ENCODE measurements around the gene RREB1.

RREB1 gene

DNA sequence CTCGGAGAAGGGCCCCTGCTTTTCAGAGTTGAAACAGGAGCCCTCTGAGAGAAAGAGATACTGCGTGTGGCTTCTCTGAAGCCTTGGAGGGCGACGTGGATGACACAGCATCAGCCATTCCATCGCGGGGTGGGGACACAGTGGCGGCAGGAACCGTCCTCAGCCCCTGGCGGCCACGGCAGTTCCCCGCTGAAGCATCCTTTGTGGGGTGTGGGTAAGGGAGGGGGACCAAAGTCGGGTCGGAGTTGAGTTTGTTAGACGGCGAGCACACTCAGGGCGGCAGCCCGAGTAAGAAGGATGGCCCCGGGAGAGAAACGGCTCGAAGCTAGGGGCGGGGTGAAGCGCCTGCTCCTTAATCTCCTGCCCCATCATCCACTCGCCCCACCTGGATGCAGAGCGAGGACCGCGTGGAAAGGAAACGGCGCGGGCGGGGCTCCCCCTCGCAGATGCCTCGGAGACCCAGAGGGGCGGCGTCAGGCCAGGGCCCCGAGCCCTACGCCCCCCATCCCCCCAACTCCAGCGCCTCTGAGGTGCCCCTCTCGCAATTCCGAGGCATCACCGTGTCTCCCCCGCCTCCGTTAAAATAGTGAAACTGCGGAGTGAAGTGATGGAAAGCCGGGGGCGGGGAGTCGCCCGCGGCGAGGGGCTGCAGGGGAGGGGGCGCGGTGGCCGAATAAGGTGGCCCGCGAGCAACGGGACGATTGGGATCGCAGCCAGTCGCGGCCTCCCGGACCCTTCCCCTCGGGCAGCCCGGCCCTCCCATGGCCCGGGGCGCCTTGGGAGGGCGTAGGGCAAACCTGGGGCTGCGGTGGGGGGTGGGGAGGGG is 796 bp upstream of the RREB1 start (continued):
- TF ChIP-seq, protein P1, sequence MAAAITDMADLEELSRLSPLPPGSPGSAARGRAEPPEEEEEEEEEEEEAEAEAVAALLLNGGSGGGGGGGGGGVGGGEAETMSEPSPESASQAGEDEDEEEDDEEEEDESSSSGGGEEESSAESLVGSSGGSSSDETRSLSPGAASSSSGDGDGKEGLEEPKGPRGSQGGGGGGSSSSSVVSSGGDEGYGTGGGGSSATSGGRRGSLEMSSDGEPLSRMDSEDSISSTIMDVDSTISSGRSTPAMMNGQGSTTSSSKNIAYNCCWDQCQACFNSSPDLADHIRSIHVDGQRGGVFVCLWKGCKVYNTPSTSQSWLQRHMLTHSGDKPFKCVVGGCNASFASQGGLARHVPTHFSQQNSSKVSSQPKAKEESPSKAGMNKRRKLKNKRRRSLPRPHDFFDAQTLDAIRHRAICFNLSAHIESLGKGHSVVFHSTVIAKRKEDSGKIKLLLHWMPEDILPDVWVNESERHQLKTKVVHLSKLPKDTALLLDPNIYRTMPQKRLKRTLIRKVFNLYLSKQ (tag by site-specific recombination; IDR thresholded peaks at IDR 0.05; ENCODE audit: borderline replicate concordance) = no peak
- TF ChIP-seq ZNF514 (tag by site-specific recombination; IDR thresholded peaks at IDR 0.05) = no peak
- TF ChIP-seq, protein P2, sequence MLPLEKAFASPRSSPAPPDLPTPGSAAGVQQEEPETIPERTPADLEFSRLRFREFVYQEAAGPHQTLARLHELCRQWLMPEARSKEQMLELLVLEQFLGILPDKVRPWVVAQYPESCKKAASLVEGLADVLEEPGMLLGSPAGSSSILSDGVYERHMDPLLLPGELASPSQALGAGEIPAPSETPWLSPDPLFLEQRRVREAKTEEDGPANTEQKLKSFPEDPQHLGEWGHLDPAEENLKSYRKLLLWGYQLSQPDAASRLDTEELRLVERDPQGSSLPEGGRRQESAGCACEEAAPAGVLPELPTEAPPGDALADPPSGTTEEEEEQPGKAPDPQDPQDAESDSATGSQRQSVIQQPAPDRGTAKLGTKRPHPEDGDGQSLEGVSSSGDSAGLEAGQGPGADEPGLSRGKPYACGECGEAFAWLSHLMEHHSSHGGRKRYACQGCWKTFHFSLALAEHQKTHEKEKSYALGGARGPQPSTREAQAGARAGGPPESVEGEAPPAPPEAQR (tag by site-specific recombination; IDR thresholded peaks at IDR 0.05) = no peak
- TF ChIP-seq KLF16 (tag by site-specific recombination; IDR thresholded peaks at IDR 0.05) = no peak
- TF ChIP-seq ZFP41 (tag by site-specific recombination; IDR thresholded peaks at IDR 0.05; ENCODE audit: borderline replicate concordance) = no peak
- TF ChIP-seq ZNF785 (tag by site-specific recombination; IDR thresholded peaks at IDR 0.05) = no peak
- TF ChIP-seq ZNF561 (tag by site-specific recombination; IDR thresholded peaks at IDR 0.05; ENCODE audit: borderline replicate concordance) = no peak
- no peak for TF ChIP-seq GFI1B (tag by site-specific recombination; IDR thresholded peaks at IDR 0.05)
- no peak for TF ChIP-seq ZNF223 (tag by site-specific recombination; IDR thresholded peaks at IDR 0.05)
- TF ChIP-seq, protein P3, sequence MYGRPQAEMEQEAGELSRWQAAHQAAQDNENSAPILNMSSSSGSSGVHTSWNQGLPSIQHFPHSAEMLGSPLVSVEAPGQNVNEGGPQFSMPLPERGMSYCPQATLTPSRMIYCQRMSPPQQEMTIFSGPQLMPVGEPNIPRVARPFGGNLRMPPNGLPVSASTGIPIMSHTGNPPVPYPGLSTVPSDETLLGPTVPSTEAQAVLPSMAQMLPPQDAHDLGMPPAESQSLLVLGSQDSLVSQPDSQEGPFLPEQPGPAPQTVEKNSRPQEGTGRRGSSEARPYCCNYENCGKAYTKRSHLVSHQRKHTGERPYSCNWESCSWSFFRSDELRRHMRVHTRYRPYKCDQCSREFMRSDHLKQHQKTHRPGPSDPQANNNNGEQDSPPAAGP (tag by site-specific recombination; IDR thresholded peaks at IDR 0.05) = no peak

DNA sequence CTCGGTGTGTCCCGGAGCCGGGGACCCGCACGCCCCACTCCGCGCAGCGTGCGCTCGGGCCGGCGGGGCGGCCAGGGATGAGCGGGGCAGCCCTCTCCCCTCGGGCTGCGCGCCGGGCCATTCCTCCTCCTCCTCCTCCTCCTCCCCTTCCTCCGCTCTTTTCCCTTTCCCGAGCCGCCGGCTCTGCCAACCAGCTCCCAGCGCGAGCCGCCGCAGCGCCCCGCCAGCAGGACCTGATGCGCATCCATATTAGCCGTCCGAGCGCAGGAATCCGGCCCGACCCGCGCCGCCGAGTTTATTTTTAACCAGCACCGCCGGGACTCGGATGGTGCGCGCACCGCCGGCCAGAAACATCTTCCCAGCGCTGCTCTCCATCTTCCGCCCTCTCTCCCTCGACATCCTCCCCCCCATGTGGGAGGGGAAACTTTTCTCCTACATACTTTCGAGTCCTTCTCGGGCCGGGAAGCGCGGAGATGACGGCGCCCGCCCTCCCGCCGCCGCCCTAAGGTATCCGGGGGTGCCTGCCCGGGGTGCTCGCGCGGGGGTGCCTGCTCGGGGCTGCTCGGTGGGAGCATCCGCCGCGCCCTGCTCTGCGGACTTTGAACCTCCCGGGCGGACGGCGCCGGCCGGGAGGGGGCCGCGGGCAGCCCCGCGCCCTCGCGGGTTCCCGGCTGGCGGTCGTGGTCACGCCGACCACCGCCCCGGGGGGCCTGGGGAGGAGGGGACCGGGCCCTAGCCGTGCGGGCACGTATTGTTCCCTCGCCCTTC is 619 bp downstream of the RREB1 start:
- no peaks in the 10 kb centered on the region for H3K9me3 ChIP-seq (ENCODE audit: control insufficient read depth, insufficient read depth, low read depth, low read length)
- H3K4me1 ChIP-seq (ENCODE audit: control insufficient read depth, insufficient read depth, low read length) = peaks cover 19% of the 10 kb centered on the region
- H3K27ac ChIP-seq (ENCODE audit: extremely low read depth, low read depth, low read length) = peak overlapping the region; percentile 82
- ChIA-PET POLR2A (interaction anchor here (0.6 to 1.2 kb wide), 4 partner anchors 9 to 50 kb away, joined by 3 to 6 read pairs (median 4); no protein-coding TSS in a partner anchor), CTCF (interaction anchor here (0.5 to 1.2 kb wide), 3 partner anchors 123 to 350 kb away, joined by 3 read pairs; no protein-coding TSS in a partner anchor)
- no peaks in the 10 kb centered on the region for H3K36me3 ChIP-seq (ENCODE audit: control insufficient read depth in 2 of 2, insufficient read depth in 1 of 2, low read length in 2 of 2)
- peak overlapping the region; percentile 75 for H3K4me3 ChIP-seq (ENCODE audit: low read depth, low read length)
- TF ChIP-seq ZNF169 (tag by site-specific recombination; IDR thresholded peaks at IDR 0.05) (no peak), HOXD13 (CRISPR knock-in tag; IDR thresholded peaks at IDR 0.05; ENCODE audit: borderline replicate concordance) (no peak), ZNF292 (tag by site-specific recombination; IDR thresholded peaks at IDR 0.05; ENCODE audit: borderline replicate concordance, low read depth) (no peak), WT1 (tag by site-specific recombination; IDR thresholded peaks at IDR 0.05) (peak; percentile 16; the same call in 1 of the 2 replicates), SCRT1 (tag by site-specific recombination; IDR thresholded peaks at IDR 0.05; ENCODE audit: borderline replicate concordance) (peak; percentile 47; the same call in 1 of the 2 replicates), EGR2 (tag by site-specific recombination; IDR thresholded peaks at IDR 0.05; ENCODE audit: low read depth) (peak; percentile 68), ZNF621 (tag by site-specific recombination; IDR thresholded peaks at IDR 0.05) (no peak), ZNF324 (tag by site-specific recombination; IDR thresholded peaks at IDR 0.05) (no peak), ZNF701 (tag by site-specific recombination; IDR thresholded peaks at IDR 0.05) (no peak), ZNF660 (tag by site-specific recombination; IDR thresholded peaks at IDR 0.05) (0 out of 2 replicates have a peak, but pooled peaks have one; percentile 16), ZNF571 (tag by site-specific recombination; IDR thresholded peaks at IDR 0.05) (no peak), SETDB1 (IDR thresholded peaks at IDR 0.05; ENCODE audit: insufficient read length, low read length) (no peak)
- TF ChIP-seq, protein P4, sequence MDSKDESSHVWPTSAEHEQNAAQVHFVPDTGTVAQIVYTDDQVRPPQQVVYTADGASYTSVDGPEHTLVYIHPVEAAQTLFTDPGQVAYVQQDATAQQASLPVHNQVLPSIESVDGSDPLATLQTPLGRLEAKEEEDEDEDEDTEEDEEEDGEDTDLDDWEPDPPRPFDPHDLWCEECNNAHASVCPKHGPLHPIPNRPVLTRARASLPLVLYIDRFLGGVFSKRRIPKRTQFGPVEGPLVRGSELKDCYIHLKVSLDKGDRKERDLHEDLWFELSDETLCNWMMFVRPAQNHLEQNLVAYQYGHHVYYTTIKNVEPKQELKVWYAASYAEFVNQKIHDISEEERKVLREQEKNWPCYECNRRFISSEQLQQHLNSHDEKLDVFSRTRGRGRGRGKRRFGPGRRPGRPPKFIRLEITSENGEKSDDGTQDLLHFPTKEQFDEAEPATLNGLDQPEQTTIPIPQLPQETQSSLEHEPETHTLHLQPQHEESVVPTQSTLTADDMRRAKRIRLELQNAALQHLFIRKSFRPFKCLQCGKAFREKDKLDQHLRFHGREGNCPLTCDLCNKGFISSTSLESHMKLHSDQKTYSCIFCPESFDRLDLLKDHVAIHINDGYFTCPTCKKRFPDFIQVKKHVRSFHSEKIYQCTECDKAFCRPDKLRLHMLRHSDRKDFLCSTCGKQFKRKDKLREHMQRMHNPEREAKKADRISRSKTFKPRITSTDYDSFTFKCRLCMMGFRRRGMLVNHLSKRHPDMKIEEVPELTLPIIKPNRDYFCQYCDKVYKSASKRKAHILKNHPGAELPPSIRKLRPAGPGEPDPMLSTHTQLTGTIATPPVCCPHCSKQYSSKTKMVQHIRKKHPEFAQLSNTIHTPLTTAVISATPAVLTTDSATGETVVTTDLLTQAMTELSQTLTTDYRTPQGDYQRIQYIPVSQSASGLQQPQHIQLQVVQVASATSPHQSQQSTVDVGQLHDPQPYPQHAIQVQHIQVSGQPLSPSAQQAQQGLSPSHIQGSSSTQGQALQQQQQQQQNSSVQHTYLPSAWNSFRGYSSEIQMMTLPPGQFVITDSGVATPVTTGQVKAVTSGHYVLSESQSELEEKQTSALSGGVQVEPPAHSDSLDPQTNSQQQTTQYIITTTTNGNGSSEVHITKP (tag by site-specific recombination; IDR thresholded peaks at IDR 0.05) = 0 out of 2 replicates have a peak, but pooled peaks have one; percentile 7
- TF ChIP-seq, protein P5, sequence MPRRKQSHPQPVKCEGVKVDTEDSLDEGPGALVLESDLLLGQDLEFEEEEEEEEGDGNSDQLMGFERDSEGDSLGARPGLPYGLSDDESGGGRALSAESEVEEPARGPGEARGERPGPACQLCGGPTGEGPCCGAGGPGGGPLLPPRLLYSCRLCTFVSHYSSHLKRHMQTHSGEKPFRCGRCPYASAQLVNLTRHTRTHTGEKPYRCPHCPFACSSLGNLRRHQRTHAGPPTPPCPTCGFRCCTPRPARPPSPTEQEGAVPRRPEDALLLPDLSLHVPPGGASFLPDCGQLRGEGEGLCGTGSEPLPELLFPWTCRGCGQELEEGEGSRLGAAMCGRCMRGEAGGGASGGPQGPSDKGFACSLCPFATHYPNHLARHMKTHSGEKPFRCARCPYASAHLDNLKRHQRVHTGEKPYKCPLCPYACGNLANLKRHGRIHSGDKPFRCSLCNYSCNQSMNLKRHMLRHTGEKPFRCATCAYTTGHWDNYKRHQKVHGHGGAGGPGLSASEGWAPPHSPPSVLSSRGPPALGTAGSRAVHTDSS (tag by site-specific recombination; IDR thresholded peaks at IDR 0.05) = peak; percentile 90
